GM12873 (cell line): ENCODE measurements around the gene EVI5.

Source experiments
- CTCF ChIP-seq: IDR thresholded peaks from 2 replicates; pipeline ENCODE4 v1.5.1; 2012; ENCODE audit warnings: low read depth, mild to moderate bottlenecking, moderate library complexity, low read length, control low read depth; ENCODE audit not compliant: insufficient read depth; ENCODE audit errors: missing control alignments

The EVI5 gene

DNA sequence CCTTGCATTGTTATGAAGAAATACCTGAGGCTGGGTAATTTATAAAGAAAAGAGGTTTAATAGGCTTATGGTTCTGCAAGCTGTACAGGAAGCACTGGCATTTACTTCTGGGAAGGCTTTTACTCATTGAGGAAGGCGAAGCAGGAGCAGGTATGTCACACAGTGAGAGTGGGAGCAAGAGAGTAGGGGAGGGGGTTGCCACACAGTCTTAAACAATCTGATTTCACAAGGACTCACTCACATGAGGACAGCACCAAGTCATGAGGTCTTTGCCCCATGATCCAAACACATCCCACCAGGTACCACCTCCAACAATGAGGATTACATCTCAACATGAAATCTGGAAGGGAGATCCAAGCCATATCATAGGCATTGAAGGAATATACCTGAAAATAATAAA lies 127.2 kb downstream of the EVI5 start:
- TF ChIP-seq CTCF, result no peak

DNA sequence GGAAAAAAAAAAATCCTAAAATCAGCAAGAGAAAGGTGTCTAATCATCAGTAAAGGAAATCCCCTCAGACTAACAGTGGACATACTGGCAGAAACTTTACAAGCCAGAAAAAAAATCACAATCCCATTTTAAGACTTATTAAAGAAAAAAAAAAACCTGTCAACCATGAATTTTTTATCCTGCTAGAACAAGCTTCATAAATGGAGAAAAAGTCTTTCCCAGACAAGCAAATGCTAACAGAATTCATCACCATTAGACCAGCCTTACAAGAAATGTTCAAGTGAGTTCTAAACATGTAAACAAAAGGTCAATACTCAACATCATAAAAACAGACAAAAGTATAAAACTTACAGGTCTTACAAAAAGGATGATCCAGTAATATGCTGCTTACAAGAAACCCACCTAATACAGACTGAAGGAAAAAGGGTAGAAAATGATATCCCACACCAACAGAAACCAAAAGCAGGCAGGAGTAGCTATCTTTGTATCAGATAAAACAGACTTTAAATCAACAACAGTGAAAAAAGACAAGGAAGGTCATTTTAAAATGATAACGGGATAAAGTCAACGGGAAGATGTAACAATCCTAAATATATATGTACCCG lies 129.6 kb downstream of the EVI5 start:
- no peak for TF ChIP-seq CTCF

- no peak for TF ChIP-seq CTCF
Measured at GRCh38 chr1:92653605-92654381, 131.1 kb downstream of the EVI5 start.

DNA sequence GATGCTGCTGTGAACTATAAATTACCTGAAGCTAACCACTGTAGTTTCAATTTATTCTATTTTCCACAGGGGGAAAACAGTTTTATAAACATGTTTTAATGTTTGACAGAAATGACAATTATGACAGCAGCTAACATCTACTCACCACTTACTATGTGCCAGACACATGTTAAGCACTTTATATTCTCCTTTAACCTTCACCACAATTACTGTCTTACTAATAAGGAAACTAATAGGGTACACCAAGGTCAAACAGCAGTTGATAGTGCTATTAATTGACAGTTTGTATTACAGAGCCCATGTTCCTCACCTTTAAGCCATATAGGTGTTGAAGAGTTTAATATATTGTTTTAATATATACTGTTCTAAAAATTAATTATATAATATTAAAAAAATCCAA lies 146.4 kb downstream of the EVI5 start:
- no peak for TF ChIP-seq CTCF

- TF ChIP-seq CTCF, result peak; percentile 32
Measured at GRCh38 chr1:92623187-92623778, 161.6 kb downstream of the EVI5 start.

GRCh38 chr1:92619466-92620189 lies 165.3 kb downstream of the EVI5 start:
- TF ChIP-seq CTCF, result no peak

DNA sequence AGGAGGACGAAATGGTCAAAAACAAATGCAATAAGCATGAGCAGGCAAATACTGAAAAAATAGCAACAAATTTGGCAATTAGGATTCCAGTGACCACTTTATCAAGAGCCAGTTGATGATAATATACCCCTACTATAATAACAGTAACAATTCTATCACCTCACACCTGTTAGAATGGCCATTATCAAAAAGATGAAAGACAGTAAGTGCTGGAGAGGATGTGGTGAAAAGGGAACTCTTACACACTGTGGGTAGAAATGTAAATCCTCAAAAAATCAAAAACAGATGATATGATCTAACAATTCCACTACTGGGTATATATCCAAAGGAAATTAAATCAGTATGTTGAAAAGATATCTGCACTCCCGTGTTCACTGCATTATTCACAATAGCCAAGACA lies 183.9 kb downstream of the EVI5 start:
- TF ChIP-seq CTCF, result no peak
